ENCODE results near the gene DRGX. TPM values are rescaled to one million over a fixed set of nuclear protein-coding genes. Genes with fewer than 3 reads are reported as not detected.

DRGX gene
- total and polyA plus RNA-seq, 2 of the 13 experiments (the other 11 are each of a cell fraction or from before 2014, with no cell fraction given), result not detected

GRCh38 chr10:49355221-49355620 lies 40.7 kb downstream of the DRGX start (continued):
- no peak for TF ChIP-seq ZNF496 (CRISPR knock-in tag; IDR thresholded peaks at IDR 0.05; ENCODE audit: insufficient replicate concordance)
- no peak for TF ChIP-seq NR2F2 (IDR thresholded peaks at IDR 0.05; ENCODE audit: borderline replicate concordance, low read depth)
- no peak for TF ChIP-seq PRDM15 (CRISPR knock-in tag; IDR thresholded peaks at IDR 0.05)
- no peak for TF ChIP-seq SRF (IDR thresholded peaks at IDR 0.05; ENCODE audit: low read depth, low read length)
- no peak for TF ChIP-seq ZMYM3 (CRISPR knock-in tag; IDR thresholded peaks at IDR 0.05)
- no peak for TF ChIP-seq BRD4 (CRISPR knock-in tag; IDR thresholded peaks at IDR 0.05)
- TF ChIP-seq NFKB2 (CRISPR knock-in tag; IDR thresholded peaks at IDR 0.05; ENCODE audit: borderline replicate concordance), result no peak

- H3K36me3 ChIP-seq (replicated peaks in 1 of 2; ENCODE audit: control insufficient read depth in 1 of 2, insufficient read depth in 2 of 2, low read length in 2 of 2), result no peaks in the 10 kb centered on the region
- WGBS (ENCODE audit: low lambda C conversion rate), result 0% methylated on average over 2 of the region's 3 CpGs
- peaks cover 3% of the 10 kb centered on the region; the same call in 1 of the 2 replicates for H3K4me1 ChIP-seq (ENCODE audit: insufficient read depth, low read length)
- FAIRE-seq (no peak), DNase-seq (ENCODE audit: low spot score) (no peak), ATAC-seq (no peak)
- ChIA-PET CTCF (ENCODE audit: low intra/inter-chr PET ratio, low total read pairs) (no interaction called here), POLR2A (no interaction called here)
- H3K9me3 ChIP-seq (ENCODE audit: low read length), result no peaks in the 10 kb centered on the region
- H3K4me2 ChIP-seq (ENCODE audit: low read depth, low read length), result no peak overlapping the region
- no peaks in the 10 kb centered on the region for H3K79me2 ChIP-seq (ENCODE audit: insufficient read depth, low read length)
- no peak overlapping the region for H3K9ac ChIP-seq (ENCODE audit: insufficient read depth, low read depth, low read length)
- no peaks in the 10 kb centered on the region for H3K27me3 ChIP-seq (ENCODE audit: control insufficient read depth in 1 of 2, insufficient read depth in 2 of 2, low read length in 2 of 2)
- in situ Hi-C loops (cut with HindIII; ENCODE audit: extremely low pct_ligation_motif_present, low pct_unique_long_range_greater_than_20kb), result no loop called here
- intact Hi-C loops (cut with micrococcal nuclease; ENCODE audit: unreplicated experiment), result no loop called here
- H3K4me3 ChIP-seq (replicated peaks in 1 of 3; ENCODE audit: insufficient read depth in 1 of 3, low read depth in 2 of 3, low read length in 3 of 3), result no peak overlapping the region
- no peak overlapping the region for H3K27ac ChIP-seq (ENCODE audit: extremely low read length, insufficient read depth, low read length)
- BruUV-seq (replicated peaks), result no TSS peak
- H2AFZ ChIP-seq (ENCODE audit: low read length), result no peak overlapping the region
- H4K20me1 ChIP-seq (ENCODE audit: insufficient read depth, low read length), result no peaks in the 10 kb centered on the region
- TF ChIP-seq ZNF781 (CRISPR knock-in tag; IDR thresholded peaks at IDR 0.05; ENCODE audit: borderline replicate concordance, not compliant biosample characterization), result no peak
- no peak for TF ChIP-seq SNAI1 (CRISPR knock-in tag; IDR thresholded peaks at IDR 0.05; ENCODE audit: borderline replicate concordance)
- no peak for TF ChIP-seq CBFB (CRISPR knock-in tag; IDR thresholded peaks at IDR 0.05)
- no peak for TF ChIP-seq MLX (CRISPR knock-in tag; IDR thresholded peaks at IDR 0.05)
- TF ChIP-seq ZSCAN31 (CRISPR knock-in tag; IDR thresholded peaks at IDR 0.05; ENCODE audit: low read depth), result no peak
- no peak for TF ChIP-seq IRX3 (CRISPR knock-in tag; IDR thresholded peaks at IDR 0.05; ENCODE audit: borderline replicate concordance, low read depth)
- TF ChIP-seq ZNF33B (CRISPR knock-in tag; IDR thresholded peaks at IDR 0.05), result no peak
- no peak for TF ChIP-seq BCLAF1 (IDR thresholded peaks at IDR 0.05)
- no peak for TF ChIP-seq ZNF580 (CRISPR knock-in tag; IDR thresholded peaks at IDR 0.05; ENCODE audit: borderline replicate concordance, low read depth)
- TF ChIP-seq AGO1 (IDR thresholded peaks at IDR 0.05; ENCODE audit: low read depth, low read length, poor library complexity, severe bottlenecking), result no peak
These were observed 41.3 kb downstream of the DRGX start for GRCh38 chr10:49354593-49354992.

Data from HepG2 (cell line).